ENCODE results near the gene COG2.
"Not testable (repeated sequence)": the region's sequence is repeated elsewhere in the genome, so short reads cannot be mapped to it uniquely, and the experiment has no call there.

The COG2 gene

GRCh38 chr1:230696722-230697437, 54.6 kb downstream of the COG2 start:
- no peak overlapping the region for H3K4me3 ChIP-seq (ENCODE audit: low read depth, low read length)
- DNase-seq (ENCODE audit: low read depth) = no peak

DNA sequence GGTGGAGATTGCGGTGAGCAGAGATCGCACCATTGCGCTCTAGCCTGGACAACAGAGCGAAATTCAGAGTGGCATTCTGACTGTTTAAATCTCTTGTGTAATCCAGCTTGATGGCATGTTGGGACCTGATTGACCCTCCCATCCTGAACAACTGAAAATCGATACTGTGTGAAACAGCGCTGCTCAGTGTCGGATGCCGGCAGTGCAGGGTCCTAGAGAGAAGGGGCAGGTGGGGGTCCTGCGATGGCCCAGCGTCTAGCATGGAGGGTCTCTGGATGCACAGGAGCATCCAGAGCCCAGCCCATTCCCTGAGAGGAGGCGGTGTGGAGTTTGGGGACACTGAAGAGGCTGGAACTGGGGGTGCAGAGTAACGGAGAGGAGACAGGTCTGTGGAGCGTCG, 55.8 kb downstream of the COG2 start:
- DNase-seq (ENCODE audit: low read depth) = no peak
- no peak overlapping the region for H3K4me3 ChIP-seq (ENCODE audit: low read depth, low read length)

GRCh38 chr1:230698964-230699363, 56.7 kb downstream of the COG2 start:
- not testable (repeated sequence) for DNase-seq (ENCODE audit: low read depth); H3K4me3 ChIP-seq (ENCODE audit: low read depth, low read length)

- H3K4me3 ChIP-seq (ENCODE audit: low read depth, low read length) = no peak overlapping the region
- DNase-seq (ENCODE audit: low read depth) = no peak
Observed at GRCh38 chr1:230699716-230700115, 57.4 kb downstream of the COG2 start.

GRCh38 chr1:230700132-230700531, 57.9 kb downstream of the COG2 start:
- no peak for DNase-seq (ENCODE audit: low read depth)
- H3K4me3 ChIP-seq (ENCODE audit: low read depth, low read length) = no peak overlapping the region

DNA sequence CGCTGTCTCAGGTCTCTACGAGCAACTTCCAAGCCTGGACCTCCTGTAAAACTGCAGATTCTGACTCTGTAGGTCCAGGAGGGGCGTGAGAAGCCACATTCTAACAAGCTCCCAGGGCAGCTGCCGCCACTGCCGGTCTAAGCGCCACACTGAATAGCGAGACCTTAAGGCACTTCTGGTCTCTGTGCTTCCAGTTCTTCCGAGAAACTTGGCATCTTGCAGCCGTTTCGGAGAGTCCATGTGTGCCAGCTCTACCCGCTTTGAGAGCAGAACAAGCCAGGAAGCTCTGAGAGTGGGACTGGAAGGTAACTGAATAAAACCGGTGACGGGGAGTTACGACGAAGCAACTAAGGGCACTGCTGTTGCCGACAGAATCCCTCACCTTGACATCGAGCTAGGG, 59.2 kb downstream of the COG2 start:
- DNase-seq (ENCODE audit: low read depth) = no peak
- H3K4me3 ChIP-seq (ENCODE audit: low read depth, low read length) = no peak overlapping the region

GRCh38 chr1:230701895-230702768, 59.9 kb downstream of the COG2 start:
- H3K4me3 ChIP-seq (ENCODE audit: low read depth, low read length) = no peak overlapping the region
- DNase-seq (ENCODE audit: low read depth) = no peak

DNA sequence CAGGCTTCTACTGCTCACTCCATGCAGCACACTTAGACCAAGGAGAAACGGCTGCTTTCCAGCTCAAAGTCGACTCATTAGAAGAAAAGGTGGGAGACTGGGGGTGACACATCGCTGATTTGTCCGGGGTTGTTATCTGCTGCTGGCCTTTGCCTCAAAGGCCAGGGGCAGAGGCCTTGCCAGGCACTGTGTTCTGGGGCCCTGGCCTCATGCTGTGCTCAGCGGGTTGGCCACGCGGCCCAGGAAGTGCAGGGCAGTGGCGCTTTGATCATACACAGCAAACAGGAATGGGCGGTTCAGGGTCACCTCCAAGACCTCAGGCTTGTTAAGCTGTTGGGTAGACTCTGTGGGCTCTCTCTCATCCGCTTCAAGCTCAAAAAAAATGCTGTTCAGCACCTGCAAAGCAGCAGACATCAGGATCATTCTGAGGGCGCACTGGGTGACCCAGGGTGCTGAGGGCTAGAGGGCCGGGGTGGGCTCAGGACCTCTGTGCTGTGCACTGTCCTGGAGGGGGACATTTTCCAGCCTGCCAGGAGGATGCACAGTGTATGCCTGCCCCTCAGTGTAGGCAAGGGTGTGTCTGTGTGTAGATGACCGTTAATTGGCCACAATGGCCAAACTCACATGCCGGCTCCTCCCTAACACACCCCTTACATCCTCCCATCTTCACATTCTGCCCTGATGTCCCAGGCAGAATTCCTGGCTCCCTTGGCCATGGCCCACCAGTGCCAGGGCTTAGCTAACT, 60.8 kb downstream of the COG2 start:
- no peak for DNase-seq (ENCODE audit: low read depth)
- H3K4me3 ChIP-seq (ENCODE audit: low read depth, low read length) = no peak overlapping the region

DNA sequence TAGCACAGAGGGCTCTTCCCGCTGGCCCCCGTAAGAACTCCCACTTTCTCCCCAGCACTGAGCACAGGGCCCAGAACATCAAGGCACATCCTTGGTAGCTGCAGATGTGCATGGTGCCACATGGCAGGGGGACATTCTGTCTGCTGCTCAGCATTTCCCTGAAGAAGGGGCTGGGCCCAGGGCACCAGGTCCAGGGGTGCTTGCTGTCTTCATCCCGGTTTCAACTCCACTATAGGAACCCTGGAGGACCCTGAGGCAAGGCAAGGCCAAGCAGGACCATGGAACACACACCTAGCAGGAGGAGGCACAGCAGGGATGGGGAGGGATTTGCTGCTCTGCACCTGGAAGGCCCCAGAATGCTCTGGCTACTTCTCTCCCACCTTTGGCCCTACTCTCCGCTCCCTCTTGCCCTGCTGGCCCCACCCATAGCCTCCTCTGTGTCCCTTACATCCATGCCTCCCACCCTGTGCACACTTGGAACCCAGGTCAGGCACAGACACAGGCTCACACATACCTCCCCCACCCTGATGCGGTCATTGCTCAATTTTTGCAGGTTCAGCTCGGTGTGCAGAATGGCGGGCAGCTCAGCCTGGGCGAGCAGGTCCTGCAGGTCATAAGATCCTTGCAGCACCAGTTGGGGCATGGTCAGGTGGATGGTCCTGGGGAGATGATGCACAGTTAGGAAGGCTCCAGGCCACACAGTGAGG, 61.6 kb downstream of the COG2 start:
- H3K4me3 ChIP-seq (ENCODE audit: low read depth, low read length) = no peak overlapping the region

DNA sequence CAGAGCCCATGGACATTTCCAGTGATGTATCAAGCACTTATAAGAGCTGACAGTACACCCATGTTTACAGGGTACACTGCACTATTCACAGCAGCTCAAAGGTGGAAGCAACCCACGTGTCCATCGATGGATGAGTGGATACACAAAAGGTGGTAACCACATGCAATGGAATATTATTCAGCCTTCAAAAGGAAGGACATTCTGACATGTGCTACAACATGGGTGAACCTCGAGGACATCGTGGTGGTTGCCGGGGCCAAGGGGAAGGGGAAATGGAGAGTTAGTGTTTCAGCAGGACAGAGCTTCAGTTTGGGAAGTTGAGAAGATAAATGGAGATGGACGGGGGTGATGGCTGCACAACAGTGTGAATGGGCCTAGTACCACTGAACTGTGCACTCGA, 62.5 kb downstream of the COG2 start:
- H3K4me3 ChIP-seq (ENCODE audit: low read depth, low read length) = no peak overlapping the region
- no peak for DNase-seq (ENCODE audit: low read depth)

More for the DNA sequence above, 61.6 kb downstream of the COG2 start:
- DNase-seq (ENCODE audit: low read depth) = no peak

- no peak overlapping the region for H3K4me3 ChIP-seq (ENCODE audit: low read depth, low read length)
- DNase-seq (ENCODE audit: low read depth) = no peak
Observed at GRCh38 chr1:230705289-230706019, 63.2 kb downstream of the COG2 start.

- no peak for DNase-seq (ENCODE audit: low read depth)
Observed at GRCh38 chr1:230706020-230706699, 63.9 kb downstream of the COG2 start.

DNA sequence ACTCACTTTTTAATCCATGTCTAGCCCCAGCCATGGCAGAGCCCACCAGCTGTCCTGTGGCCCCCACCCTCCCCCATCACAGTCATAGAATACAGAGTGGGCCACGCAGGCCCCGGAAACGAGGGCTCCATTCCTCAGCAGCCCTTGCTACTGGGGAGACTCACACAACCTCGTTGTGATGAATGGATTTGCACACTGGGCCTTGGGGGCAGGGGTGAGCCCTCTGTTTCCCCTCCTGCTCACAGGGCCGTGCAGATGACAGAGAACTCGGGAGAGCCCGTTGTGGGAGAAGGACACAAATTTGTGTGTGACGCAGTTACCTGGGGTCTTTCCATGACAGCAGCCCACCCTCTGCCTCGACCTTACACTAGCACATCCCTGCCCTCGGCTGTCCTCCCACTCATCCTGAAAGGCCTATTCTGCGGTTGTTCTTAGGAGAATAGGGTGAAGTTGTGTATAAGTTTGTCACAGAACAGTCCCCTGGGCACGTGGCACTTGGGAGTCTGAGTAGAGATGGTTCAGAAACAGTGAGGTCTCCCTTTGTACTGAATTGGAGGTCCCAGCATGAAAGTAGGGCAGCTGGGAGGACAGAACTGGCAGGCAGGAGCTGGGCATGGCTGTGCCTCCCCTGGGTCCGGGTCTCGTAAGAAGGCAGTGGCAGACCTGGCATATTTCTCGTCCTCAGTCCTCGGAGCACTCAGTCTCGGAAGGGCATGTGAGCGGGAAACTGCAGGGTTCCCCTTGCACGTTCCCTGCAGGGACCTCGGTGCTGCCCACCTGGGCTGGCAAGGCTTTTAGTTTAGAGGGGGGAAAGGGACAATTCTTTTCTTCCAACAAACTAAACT, 64.8 kb downstream of the COG2 start:
- no peak for DNase-seq (ENCODE audit: low read depth)
- no peak overlapping the region for H3K4me3 ChIP-seq (ENCODE audit: low read depth, low read length)

More at GRCh38 chr1:230706020-230706699, 63.9 kb downstream of the COG2 start:
- H3K4me3 ChIP-seq (ENCODE audit: low read depth, low read length) = no peak overlapping the region

GRCh38 chr1:230707732-230708630, 65.7 kb downstream of the COG2 start:
- no peak for DNase-seq (ENCODE audit: low read depth)
- H3K4me3 ChIP-seq (ENCODE audit: low read depth, low read length) = no peak overlapping the region

GRCh38 chr1:230708631-230709580, 66.6 kb downstream of the COG2 start:
- no peak overlapping the region for H3K4me3 ChIP-seq (ENCODE audit: low read depth, low read length)
- no peak for DNase-seq (ENCODE audit: low read depth)

Data from skeletal muscle cell (primary cell).